GM12878 (cell line): ENCODE data around the gene CENPF. TPM values are rescaled to one million over a fixed set of nuclear protein-coding genes. Genes with fewer than 3 reads are reported as not detected.

Source experiments
- ATAC-seq: fragments of 200-7000 bp; cut with Tn5 transposase; 3 replicates; pipeline ENCODE4 v1.9.1; 2020; ENCODE audit warnings: mild to moderate bottlenecking, moderate library complexity
- BruUV-seq: library from RNA; stranded (reverse); fragments of 400-500 nt; replicated peaks from 2 replicates; lab custom pipeline; 2021; lab: Mats Ljungman, UMichigan
- CTCF ChIA-PET: fragments of 300-600 bp; sonication (Branson Sonifier 250); formaldehyde crosslinking; extraction: SDS; loops from one replicate; lab custom pipeline; 2021; ENCODE audit warnings: inconsistent platforms; lab: Yijun Ruan, JAX
- POLR2A ChIA-PET: fragments of 350-600 bp; formaldehyde crosslinking; extraction: SDS; loops from one replicate; lab custom pipeline; 2021; ENCODE audit warnings: inconsistent platforms; lab: Charles Lee
- RAD21 ChIA-PET: fragments of 300-600 bp; sonication (Branson Sonifier 250); formaldehyde crosslinking; loops from one replicate; lab custom pipeline; 2023; ENCODE audit warnings: antibody characterized with exemption; ENCODE audit not compliant: unreplicated experiment; lab: Charles Lee
- SMC1A ChIA-PET: fragments of 300-600 bp; sonication (Branson Sonifier 250); formaldehyde crosslinking; loops from one replicate; lab custom pipeline; 2023; ENCODE audit not compliant: unreplicated experiment, uncharacterized antibody; lab: Charles Lee
- DNase-seq: peaks from one replicate; pipeline ENCODE4 v3.0.0-alpha.2; 2011; ENCODE audit warnings: low read depth, low spot score
- FAIRE-seq: peaks from 3 replicates; lab custom pipeline; 2011; peaks lifted over from hg19 to GRCh38; lab: Jason Lieb, UNC
- H2AFZ ChIP-seq: 2 replicates; pipeline ENCODE4 v1.6.0; 2011; ENCODE audit warnings: low read depth, low read length, control low read depth; ENCODE audit not compliant: control insufficient read depth
- H3K27ac ChIP-seq: 2 replicates; pipeline ENCODE4 v1.5.1; 2011; ENCODE audit warnings: control low read depth; ENCODE audit not compliant: control insufficient read depth, insufficient read depth
- H3K27me3 ChIP-seq, 2 experiments: replicated peaks in 1 of 2; 2 replicates each; pipeline versions ENCODE4 v1.6.0 to v1.6.1; 2011; ENCODE audit warnings: low read length in 1 of 2; ENCODE audit not compliant: control insufficient read depth in 2 of 2, insufficient read depth in 2 of 2
- H3K36me3 ChIP-seq, 2 experiments: 2 replicates each; pipeline ENCODE4 v1.5.1; 2011; ENCODE audit warnings: low read length in 1 of 2; ENCODE audit not compliant: control insufficient read depth in 2 of 2, insufficient read depth in 2 of 2
- H3K4me1 ChIP-seq: 2 replicates; pipeline ENCODE4 v1.6.1; 2011; ENCODE audit warnings: mild to moderate bottlenecking, low read length, moderate library complexity, mixed read lengths; ENCODE audit not compliant: control insufficient read depth, insufficient read depth
- H3K4me2 ChIP-seq: 2 replicates; pipeline ENCODE4 v1.6.0; 2011; ENCODE audit warnings: control low read depth; ENCODE audit not compliant: control insufficient read depth, insufficient read depth
- H3K4me3 ChIP-seq: fragments of 200-600 bp; sonication (generic); 2 replicates; pipeline ENCODE4 v1.5.1; 2016
- H3K79me2 ChIP-seq: 2 replicates; pipeline ENCODE4 v1.6.0; 2011; ENCODE audit warnings: low read length; ENCODE audit not compliant: control insufficient read depth, insufficient read depth
- H3K9ac ChIP-seq: 2 replicates; pipeline ENCODE4 v1.8.0; 2011; ENCODE audit warnings: low read length, control low read depth, mixed read lengths; ENCODE audit not compliant: control insufficient read depth, insufficient read depth
- H3K9me3 ChIP-seq: replicated peaks from 3 replicates; pipeline ENCODE4 v1.5.1; 2011; ENCODE audit warnings: mild to moderate bottlenecking, low read length; ENCODE audit not compliant: control insufficient read depth, insufficient read depth
- H4K20me1 ChIP-seq: 2 replicates; pipeline ENCODE4 v1.6.0; 2011; ENCODE audit not compliant: control insufficient read depth, insufficient read depth
- ATF7 ChIP-seq: fragments of 450-650 bp; IDR thresholded peaks from 2 replicates; pipeline ENCODE4 v1.6.1; 2016; ENCODE audit warnings: low read depth, mild to moderate bottlenecking
- BACH1 ChIP-seq: fragments of 450-650 bp; IDR thresholded peaks from 2 replicates; pipeline ENCODE4 v1.6.1; 2017; ENCODE audit warnings: mild to moderate bottlenecking, borderline replicate concordance
- CHD1 ChIP-seq: IDR thresholded peaks from 2 replicates; pipeline ENCODE4 v1.6.1; 2012; ENCODE audit warnings: low read depth, low read length, improper control_type of control experiment
- CHD2 ChIP-seq: IDR thresholded peaks from 2 replicates; pipeline ENCODE4 v1.6.1; 2011; ENCODE audit warnings: low read depth, low read length, improper control_type of control experiment, borderline replicate concordance
- IKZF1 ChIP-seq: fragments of 450-650 bp; conservative IDR thresholded peaks from 2 replicates; pipeline ENCODE4 v1.6.1; 2017; ENCODE audit warnings: antibody characterized with exemption, mild to moderate bottlenecking
- JUNB ChIP-seq: IDR thresholded peaks from 2 replicates; pipeline ENCODE4 v1.6.1; 2016; ENCODE audit warnings: antibody characterized with exemption, mild to moderate bottlenecking
- JUND ChIP-seq: IDR thresholded peaks from 2 replicates; pipeline ENCODE4 v1.6.1; 2012; ENCODE audit warnings: low read depth, mild to moderate bottlenecking, low read length, improper control_type of control experiment, moderate library complexity
- KDM1A ChIP-seq: fragments of 200-600 bp; sonication (generic); IDR thresholded peaks from 2 replicates; pipeline ENCODE4 v1.6.1; 2016; ENCODE audit warnings: borderline replicate concordance
- MXI1 ChIP-seq: fragments of 150-350 bp; IDR thresholded peaks from 2 replicates; pipeline ENCODE4 v1.6.1; 2011; ENCODE audit warnings: low read depth, mild to moderate bottlenecking, inconsistent platforms, low read length, improper control_type of control experiment
- SMARCA5 ChIP-seq: fragments of 450-650 bp; IDR thresholded peaks from 2 replicates; pipeline ENCODE4 v1.6.1; 2017; ENCODE audit warnings: mild to moderate bottlenecking
- SMC3 ChIP-seq: IDR thresholded peaks from 2 replicates; pipeline ENCODE4 v1.6.1; 2011; ENCODE audit warnings: low read length, improper control_type of control experiment, borderline replicate concordance
- SREBF1 ChIP-seq: IDR thresholded peaks from 2 replicates; pipeline ENCODE4 v1.6.1; 2012; ENCODE audit warnings: mild to moderate bottlenecking, low read length
- SUPT20H ChIP-seq: IDR thresholded peaks from 2 replicates; pipeline ENCODE4 v1.6.1; 2011; ENCODE audit warnings: low read depth, mild to moderate bottlenecking, low read length, moderate library complexity, borderline replicate concordance; ENCODE audit not compliant: control insufficient read depth
- SUZ12 ChIP-seq: fragments of 200-600 bp; sonication (generic); IDR thresholded peaks from one replicate; pipeline ENCODE4 v1.6.1; 2018; ENCODE audit warnings: antibody characterized with exemption, mild to moderate bottlenecking; ENCODE audit not compliant: unreplicated experiment
- USF2 ChIP-seq: IDR thresholded peaks from 2 replicates; pipeline ENCODE4 v1.6.1; 2011; ENCODE audit warnings: low read depth, low read length, improper control_type of control experiment, borderline replicate concordance
- ZBTB4 ChIP-seq: fragments of 450-650 bp; formaldehyde crosslinking; IDR thresholded peaks from 2 replicates; pipeline ENCODE4 v1.4.0; 2022; ENCODE audit warnings: mild to moderate bottlenecking, moderate library complexity
- ZNF274 ChIP-seq: IDR thresholded peaks from one replicate; pipeline ENCODE4 v1.8.0; 2011; ENCODE audit not compliant: insufficient read length, insufficient read depth
- ZZZ3 ChIP-seq: IDR thresholded peaks from 2 replicates; pipeline ENCODE4 v1.6.1; 2011; ENCODE audit warnings: low read depth; ENCODE audit not compliant: control insufficient read depth, insufficient read length
- WGBS: methylation state at CpG from one replicate; pipeline ENCODE4 v1.1.6; 2016; ENCODE audit warnings: low lambda C conversion rate; ENCODE audit not compliant: insufficient replicate concordance, insufficient coverage; ENCODE audit errors: missing lambda C conversion rate; 5-methylcytosine and 5-hydroxymethylcytosine counted together
- in situ Hi-C: fragments of 300-500 bp; cut with MboI; formaldehyde crosslinking; loops from 9 replicates; pipeline ENCODE4 v1.14.3; 2018; ENCODE audit warnings: mixed read lengths
- intact Hi-C: fragments of 100-400 bp; cut with micrococcal nuclease; formaldehyde crosslinking; loops from one replicate; pipeline ENCODE4 v1.14.2; 2022; ENCODE audit not compliant: unreplicated experiment
- polyA plus RNA-seq, 11 experiments: library from polyadenylated mRNA; depleted of rRNA in 4 of 11; unstranded in 6 of 11; stranded (reverse) in 5 of 11; fragments of >200 nt; fragmentation: Nextera tagmentation in 4 of 11; fragmentation: Illumina TruSeq in 1 of 11; extraction: Ambion mirVana in 4 of 11; extraction: Trizol in 1 of 11; gene quantifications; 1 replicate in 1 of 11; 2 replicates in 10 of 11; pipeline versions ENCODE4 v1.2.1 to v1.2.3, GENCODE V29; 2011 to 2016; ENCODE audit warnings: inconsistent platforms in 2 of 11, missing spikeins in 2 of 11, low read depth in 1 of 11
- total RNA-seq, 4 experiments: library from RNA; depleted of rRNA in 3 of 4; stranded (reverse); fragments of >200 nt in 3 of 4; fragmentation: Illumina TruSeq in 1 of 4; extraction: Trizol in 1 of 4; gene quantifications; 2 replicates each; pipeline versions ENCODE4 v1.2.1 to v1.2.3, GENCODE V29; 2013 to 2021

Gene CENPF
- total and polyA plus RNA-seq, 10 of the 15 experiments (the other 5 are each of a cell fraction or from before 2014, with no cell fraction given) = 26.0 to 132 (median 70.5) TPM

- TF ChIP-seq SMC3 = no peak
- no peak for TF ChIP-seq KDM1A
- no peak for TF ChIP-seq SREBF1
- no peak for TF ChIP-seq SUPT20H
- TF ChIP-seq CHD2 = no peak
These were observed 59.3 kb downstream of the CENPF start (continued) for GRCh38 chr1:214662223-214662785.

GRCh38 chr1:214664651-214665433, 61.8 kb downstream of the CENPF start:
- Histone ChIP-seq H3K36me3 (peaks cover 8 to 45% of the 10 kb centered on the region in 2 experiments), H3K27ac (no peak overlapping the region), H3K4me3 (no peak overlapping the region), H3K4me1 (no peaks in the 10 kb centered on the region), H3K9ac (no peak overlapping the region), H3K4me2 (no peak overlapping the region), H3K9me3 (no peaks in the 10 kb centered on the region), H3K27me3 (no peaks in the 10 kb centered on the region), H2AFZ (no peak overlapping the region)
- ChIA-PET CTCF (interaction anchor here (1.1 to 1.2 kb wide), 2 partner anchors 9 to 332 kb away, joined by 3 to 4 read pairs; no protein-coding TSS in a partner anchor), POLR2A (no interaction called here), RAD21 (no interaction called here)
- DNase-seq (no peak), ATAC-seq (no peak), FAIRE-seq (no peak)
- 98% methylated on average over 8 of the region's 8 CpGs for WGBS
- in situ Hi-C loops = no loop called here
- no TSS peak for BruUV-seq
- intact Hi-C loops = no loop called here
- TF ChIP-seq USF2 (no peak), IKZF1 (no peak), SMARCA5 (no peak), ZZZ3 (no peak), BACH1 (no peak), JUND (no peak), ZNF274 (no peak), ZBTB4 (CRISPR knock-in tag) (no peak), CHD1 (no peak), ATF7 (no peak), SUZ12 (no peak), MXI1 (no peak), JUNB (no peak)
- TF ChIP-seq, all 136 proteins: peak for 0
- no peaks in the 10 kb centered on the region for H4K20me1 ChIP-seq
- SMC1A ChIA-PET = no interaction called here
- H3K79me2 ChIP-seq = no peaks in the 10 kb centered on the region
